Measurements from ENCODE around the gene SHTN1. TPM values are rescaled to one million over a fixed set of nuclear protein-coding genes. Genes with fewer than 3 reads are reported as not detected.

SHTN1 gene
- total and polyA plus RNA-seq, 4 experiments from 2014 or later, result 0.12 to 1.6 (median 0.83) TPM; not detected in 1

- H3K27me3 ChIP-seq (ENCODE audit: insufficient read depth, low read length), result no peaks in the 10 kb centered on the region
- no peak overlapping the region for H3K27ac ChIP-seq (ENCODE audit: low read depth, low read length)
- H3K4me3 Mint-ChIP-seq, result no peak overlapping the region
- no peak overlapping the region for H3K4me3 ChIP-seq (ENCODE audit: low read length in 2 of 2)
- no peak overlapping the region for H3K27ac Mint-ChIP-seq
- ChIA-PET CTCF (ENCODE audit: partially characterized antibody) (no interaction called here), POLR2A (ENCODE audit: partially characterized antibody) (no interaction called here)
- peaks cover 1 to 7% of the 10 kb centered on the region in 2 donors for H3K27me3 Mint-ChIP-seq
- no peaks in the 10 kb centered on the region for H3K4me1 ChIP-seq (ENCODE audit: insufficient read depth, low read length)
- no peak for DNase-seq
- H3K9me3 ChIP-seq (ENCODE audit: control insufficient read depth in 1 of 2, low read length in 2 of 2), result no peaks in the 10 kb centered on the region
- H3K36me3 ChIP-seq (ENCODE audit: insufficient read depth, low read length), result no peaks in the 10 kb centered on the region
- no peaks in the 10 kb centered on the region for H3K36me3 Mint-ChIP-seq
- intact Hi-C loops (cut with micrococcal nuclease), result no loop called here
- peaks cover 0 to 16% (median 7%) of the 10 kb centered on the region in 8 donors for H3K9me3 Mint-ChIP-seq
- H3K4me1 Mint-ChIP-seq, result no peaks in the 10 kb centered on the region
Measured at GRCh38 chr10:116861796-116862195, 143.2 kb downstream of the SHTN1 start.

GRCh38 chr10:116857156-116857555, 147.8 kb downstream of the SHTN1 start:
- Histone ChIP-seq H3K9me3 (ENCODE audit: control insufficient read depth in 1 of 2, low read length in 2 of 2) (no peaks in the 10 kb centered on the region), H3K4me1 (ENCODE audit: insufficient read depth, low read length) (no peaks in the 10 kb centered on the region), H3K27ac (ENCODE audit: low read depth, low read length) (no peak overlapping the region), H3K36me3 (ENCODE audit: insufficient read depth, low read length) (no peaks in the 10 kb centered on the region), H3K4me3 (ENCODE audit: low read length in 2 of 2) (no peak overlapping the region), H3K27me3 (ENCODE audit: insufficient read depth, low read length) (no peaks in the 10 kb centered on the region)
- Mint-ChIP-seq H3K27ac (no peak overlapping the region), H3K27me3 (peaks cover 4 to 9% of the 10 kb centered on the region in 2 donors), H3K9me3 (peaks cover 2 to 20% (median 10%) of the 10 kb centered on the region in 8 donors), H3K4me3 (no peak overlapping the region), H3K36me3 (no peaks in the 10 kb centered on the region), H3K4me1 (no peaks in the 10 kb centered on the region)
- CTCF ChIA-PET (ENCODE audit: partially characterized antibody), result no interaction called here
- intact Hi-C loops (cut with micrococcal nuclease), result no loop called here
- no peak for DNase-seq
- POLR2A ChIA-PET (ENCODE audit: partially characterized antibody), result no interaction called here

- Mint-ChIP-seq H3K36me3 (no peaks in the 10 kb centered on the region), H3K27ac (no peak overlapping the region), H3K9me3 (peaks cover 2 to 19% (median 8%) of the 10 kb centered on the region in 8 donors), H3K4me3 (no peak overlapping the region), H3K4me1 (peaks cover 0 to 8% (median 3%) of the 10 kb centered on the region in 4 donors), H3K27me3 (peaks cover 15 to 19% of the 10 kb centered on the region in 2 donors)
- Histone ChIP-seq H3K9me3 (ENCODE audit: control insufficient read depth in 1 of 2, low read length in 2 of 2) (no peaks in the 10 kb centered on the region), H3K4me3 (ENCODE audit: low read length in 2 of 2) (no peak overlapping the region), H3K27me3 (ENCODE audit: insufficient read depth, low read length) (no peaks in the 10 kb centered on the region), H3K4me1 (ENCODE audit: insufficient read depth, low read length) (peaks cover 5% of the 10 kb centered on the region), H3K36me3 (ENCODE audit: insufficient read depth, low read length) (no peaks in the 10 kb centered on the region), H3K27ac (ENCODE audit: low read depth, low read length) (no peak overlapping the region)
- no peak for DNase-seq
- ChIA-PET POLR2A (ENCODE audit: partially characterized antibody) (no interaction called here), CTCF (ENCODE audit: partially characterized antibody) (no interaction called here)
- intact Hi-C loops (cut with micrococcal nuclease), result no loop called here
Measured at GRCh38 chr10:116853701-116854100, 151.3 kb downstream of the SHTN1 start.

DNA sequence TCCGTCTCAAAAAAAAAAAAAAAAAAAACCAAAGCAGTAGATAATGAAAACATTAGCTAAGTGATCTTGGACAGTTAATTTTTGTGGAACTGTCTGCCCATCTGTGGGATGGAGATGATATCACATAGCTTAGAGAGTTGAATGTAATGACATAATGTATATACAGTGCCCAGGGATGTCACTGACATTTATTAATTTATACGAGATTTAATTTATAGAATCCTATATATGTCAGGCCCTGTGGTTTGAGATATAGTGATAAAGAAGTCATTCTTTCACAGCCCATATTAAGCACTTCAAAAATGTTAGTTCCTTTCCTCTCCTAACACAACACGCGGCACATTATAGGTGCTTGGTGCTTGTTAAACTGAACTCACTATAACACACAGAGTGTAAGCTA, 151.7 kb downstream of the SHTN1 start:
- Histone ChIP-seq H3K27ac (ENCODE audit: low read depth, low read length) (no peak overlapping the region), H3K4me1 (ENCODE audit: insufficient read depth, low read length) (peaks cover 5% of the 10 kb centered on the region), H3K27me3 (ENCODE audit: insufficient read depth, low read length) (no peaks in the 10 kb centered on the region), H3K36me3 (ENCODE audit: insufficient read depth, low read length) (no peaks in the 10 kb centered on the region), H3K9me3 (ENCODE audit: control insufficient read depth in 1 of 2, low read length in 2 of 2) (no peaks in the 10 kb centered on the region), H3K4me3 (ENCODE audit: low read length in 2 of 2) (no peak overlapping the region)
- Mint-ChIP-seq H3K9me3 (peaks cover 2 to 15% (median 7%) of the 10 kb centered on the region in 8 donors), H3K36me3 (no peaks in the 10 kb centered on the region), H3K27ac (no peak overlapping the region), H3K27me3 (peaks cover 16 to 22% of the 10 kb centered on the region in 2 donors), H3K4me1 (peaks cover 0 to 11% (median 4%) of the 10 kb centered on the region in 4 donors), H3K4me3 (no peak overlapping the region)
- DNase-seq, result no peak
- intact Hi-C loops (cut with micrococcal nuclease), result no loop called here
- ChIA-PET POLR2A (ENCODE audit: partially characterized antibody) (no interaction called here), CTCF (ENCODE audit: partially characterized antibody) (no interaction called here)

DNA sequence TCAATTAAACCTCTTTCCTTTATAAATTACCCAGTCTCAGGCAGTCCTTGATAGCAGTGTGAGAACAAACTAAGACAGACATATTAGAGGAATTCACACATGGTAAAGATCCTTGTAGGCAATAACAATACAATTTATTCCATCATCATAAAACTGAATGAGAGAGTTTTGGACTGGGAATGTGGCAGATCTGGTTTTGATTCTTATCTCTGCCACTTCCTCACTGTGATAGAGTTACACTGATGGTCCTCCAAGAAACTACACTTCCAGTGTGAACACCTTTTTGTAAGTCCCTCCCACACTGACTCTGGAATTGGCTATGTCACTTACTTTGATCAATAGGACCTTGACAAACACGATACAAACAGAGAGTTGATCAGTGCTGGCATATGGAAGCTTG, 152.7 kb downstream of the SHTN1 start:
- Histone ChIP-seq H3K4me3 (ENCODE audit: low read length in 2 of 2) (no peak overlapping the region), H3K9me3 (ENCODE audit: control insufficient read depth in 1 of 2, low read length in 2 of 2) (no peaks in the 10 kb centered on the region), H3K36me3 (ENCODE audit: insufficient read depth, low read length) (no peaks in the 10 kb centered on the region), H3K27ac (ENCODE audit: low read depth, low read length) (no peak overlapping the region), H3K27me3 (ENCODE audit: insufficient read depth, low read length) (no peaks in the 10 kb centered on the region), H3K4me1 (ENCODE audit: insufficient read depth, low read length) (peaks cover 9% of the 10 kb centered on the region)
- Mint-ChIP-seq H3K36me3 (no peaks in the 10 kb centered on the region), H3K27ac (no peak overlapping the region), H3K4me1 (peaks cover 0 to 15% (median 6%) of the 10 kb centered on the region in 4 donors), H3K4me3 (no peak overlapping the region), H3K27me3 (peaks cover 23 to 25% of the 10 kb centered on the region in 2 donors), H3K9me3 (peaks cover 0 to 8% (median 4%) of the 10 kb centered on the region in 8 donors)
- POLR2A ChIA-PET (ENCODE audit: partially characterized antibody), result no interaction called here
- no peak for DNase-seq
- CTCF ChIA-PET (ENCODE audit: partially characterized antibody), result no interaction called here
- intact Hi-C loops (cut with micrococcal nuclease), result no loop called here

DNA sequence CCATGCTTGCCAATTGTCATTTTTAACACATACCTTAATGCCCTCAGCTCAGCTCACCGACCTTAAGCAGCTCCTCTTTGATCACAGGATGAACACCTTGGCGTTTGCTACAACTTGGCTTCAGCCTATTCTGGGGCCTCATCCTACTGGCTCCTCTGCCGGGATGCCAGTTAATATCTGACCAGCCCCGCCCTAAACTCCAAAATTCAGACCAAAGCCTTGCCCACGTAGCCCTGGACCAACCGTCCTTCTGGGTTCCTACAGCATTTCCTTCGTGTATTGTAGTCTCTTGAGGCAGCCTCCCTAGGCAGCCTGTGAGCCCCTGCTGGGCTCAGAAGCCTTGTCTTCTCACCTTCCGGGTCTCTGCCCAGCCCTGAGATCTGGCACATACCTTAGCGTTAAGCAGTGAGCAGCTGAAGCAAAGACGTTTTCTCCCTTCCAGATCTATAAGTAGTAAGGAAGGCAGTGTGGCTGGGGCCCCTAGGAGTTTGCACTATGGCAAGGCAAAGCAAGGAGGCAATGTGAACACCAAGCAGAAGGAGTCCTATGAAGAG, 154.9 kb downstream of the SHTN1 start:
- Mint-ChIP-seq H3K4me1 (peaks cover 0 to 18% (median 11%) of the 10 kb centered on the region in 4 donors), H3K4me3 (peak overlapping the region in 5 of 8 donors; percentile 38 to 74 (median 53)), H3K9me3 (peaks cover 0 to 2% (median 0%) of the 10 kb centered on the region in 8 donors), H3K36me3 (no peaks in the 10 kb centered on the region), H3K27me3 (peaks cover 31 to 34% of the 10 kb centered on the region in 2 donors), H3K27ac (peak overlapping the region in 1 of 7 donors; percentile 6)
- Histone ChIP-seq H3K27me3 (ENCODE audit: insufficient read depth, low read length) (no peaks in the 10 kb centered on the region), H3K9me3 (ENCODE audit: control insufficient read depth in 1 of 2, low read length in 2 of 2) (no peaks in the 10 kb centered on the region), H3K27ac (ENCODE audit: low read depth, low read length) (no peak overlapping the region), H3K4me1 (ENCODE audit: insufficient read depth, low read length) (peaks cover 9% of the 10 kb centered on the region), H3K4me3 (ENCODE audit: low read length in 2 of 2) (peak overlapping the region in 1 of 2 donors; percentile 43), H3K36me3 (ENCODE audit: insufficient read depth, low read length) (no peaks in the 10 kb centered on the region)
- POLR2A ChIA-PET (ENCODE audit: partially characterized antibody), result no interaction called here
- DNase-seq, result no peak
- intact Hi-C loops (cut with micrococcal nuclease), result no loop called here
- CTCF ChIA-PET (ENCODE audit: partially characterized antibody), result no interaction called here

- intact Hi-C loops (cut with micrococcal nuclease), result no loop called here
- H3K27me3 ChIP-seq (ENCODE audit: insufficient read depth, low read length), result no peaks in the 10 kb centered on the region
- H3K36me3 ChIP-seq (ENCODE audit: insufficient read depth, low read length), result no peaks in the 10 kb centered on the region
- ChIA-PET CTCF (ENCODE audit: partially characterized antibody) (no interaction called here), POLR2A (ENCODE audit: partially characterized antibody) (no interaction called here)
- peak within 1 kb of the TSS; percentile 20 for H3K27ac ChIP-seq (ENCODE audit: low read depth, low read length)
- H3K9me3 Mint-ChIP-seq, result peaks cover 0 to 2% (median 0%) of the 10 kb centered on the region in 8 donors
- H3K4me1 ChIP-seq (ENCODE audit: insufficient read depth, low read length), result peaks cover 9% of the 10 kb centered on the region
- H3K27me3 Mint-ChIP-seq, result peaks cover 31 to 35% of the 10 kb centered on the region in 2 donors
- peak in 4 of 5 donors; percentile 1 to 22 (median 12) for DNase-seq
- no peaks in the 10 kb centered on the region for H3K36me3 Mint-ChIP-seq
- H3K9me3 ChIP-seq (ENCODE audit: control insufficient read depth in 1 of 2, low read length in 2 of 2), result no peaks in the 10 kb centered on the region
- peaks cover 0 to 18% (median 11%) of the 10 kb centered on the region in 4 donors for H3K4me1 Mint-ChIP-seq
- H3K4me3 Mint-ChIP-seq, result peak within 1 kb of the TSS; percentile 18 to 84 (median 68)
- peak within 1 kb of the TSS; percentile 38 to 43 for H3K4me3 ChIP-seq (ENCODE audit: low read length in 2 of 2)
- peak within 1 kb of the TSS in 3 of 7 donors; percentile 31 to 71 (median 39) for H3K27ac Mint-ChIP-seq
Measured at GRCh38 chr10:116849248-116850057, 155.5 kb downstream of the SHTN1 start, which contains the start of gene ENO4. TSS of gene ENO4 (plus strand) at chr10:116849499. CDS start at chr10:116849567, 68 bp downstream.
